H54 (cell line): Measurements from ENCODE around the gene LAMB1.
"Not testable (repeated sequence)": the region's sequence is repeated elsewhere in the genome, so short reads cannot be mapped to it uniquely, and the experiment has no call there.

ENCODE experiments used
- DNase-seq: peaks from one replicate; pipeline ENCODE4 v3.0.0; 2011; ENCODE audit warnings: low spot score, mixed read lengths; ENCODE audit not compliant: insufficient read length
- FAIRE-seq: peaks from 3 replicates; lab custom pipeline; 2011; peaks lifted over from hg19 to GRCh38; lab: Jason Lieb, UNC
- POLR2A ChIP-seq: IDR thresholded peaks from 2 replicates; pipeline ENCODE4 v1.6.1; 2011; ENCODE audit warnings: low read depth, mild to moderate bottlenecking, low read length

Gene LAMB1

GRCh38 chr7:108002726-108003598 is at the start of gene LAMB1:
Gene LAMB1, minus strand, starts transcription at chr7:108003161. Its CDS starts 276 bp downstream, at chr7:108002885.
- peak; percentile 84 for TF ChIP-seq POLR2A
- no peak for FAIRE-seq
- DNase-seq, result peak; percentile 70

GRCh38 chr7:108051454-108051853 is 48.5 kb upstream of the LAMB1 start:
- FAIRE-seq, result no peak
- no peak for TF ChIP-seq POLR2A
- DNase-seq, result no peak

- FAIRE-seq, result no peak
- DNase-seq, result no peak
- no peak for TF ChIP-seq POLR2A
Measured at GRCh38 chr7:108049962-108050361, 47.0 kb upstream of the LAMB1 start.

GRCh38 chr7:108048422-108048821 is 45.5 kb upstream of the LAMB1 start:
- no peak for DNase-seq
- TF ChIP-seq POLR2A, result no peak
- FAIRE-seq, result no peak

GRCh38 chr7:108046952-108047506 is 44.1 kb upstream of the LAMB1 start:
- no peak for TF ChIP-seq POLR2A
- no peak for DNase-seq
- FAIRE-seq, result no peak

DNA sequence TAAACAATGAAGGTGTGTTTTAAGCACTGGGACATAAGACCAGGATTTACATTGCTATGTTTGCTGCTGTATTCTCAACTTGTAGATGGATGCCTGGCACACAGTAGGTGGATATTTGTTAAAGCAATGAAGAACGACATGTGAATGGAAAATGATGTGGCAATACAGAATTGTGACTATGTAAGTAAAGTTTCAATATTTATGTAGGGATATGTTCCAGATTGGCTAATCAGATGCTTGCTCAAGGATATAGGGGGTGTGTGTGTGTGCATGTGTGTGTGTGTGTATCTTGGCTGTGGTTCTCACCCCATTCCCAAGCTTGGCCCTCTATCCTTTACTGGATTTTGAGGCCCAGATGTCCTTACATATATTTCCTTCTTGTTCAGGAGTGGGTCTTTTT is 42.7 kb upstream of the LAMB1 start:
- no peak for TF ChIP-seq POLR2A
- no peak for FAIRE-seq

DNA sequence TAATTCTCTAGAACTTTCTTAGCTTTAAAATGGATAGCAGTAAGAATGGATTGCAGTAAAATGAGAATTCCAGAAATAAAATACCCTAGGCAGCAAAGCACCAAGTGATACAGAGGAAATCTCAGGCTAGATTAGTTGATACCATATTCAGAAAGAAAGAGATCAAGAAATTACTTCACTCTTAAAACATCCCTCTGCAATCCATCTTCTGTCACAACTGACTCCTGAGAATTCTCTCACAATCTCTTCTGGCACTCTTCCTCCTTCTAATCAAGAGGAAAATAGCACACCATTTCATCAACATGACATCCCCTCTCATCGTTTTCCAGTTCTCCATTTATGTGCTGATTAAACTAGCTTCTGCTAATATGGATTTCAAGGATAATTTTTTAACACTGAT is 42.2 kb upstream of the LAMB1 start:
- peak; percentile 67 for FAIRE-seq
- TF ChIP-seq POLR2A, result no peak
- DNase-seq, result no peak

More for the DNA sequence above, 42.7 kb upstream of the LAMB1 start:
- no peak for DNase-seq

DNA sequence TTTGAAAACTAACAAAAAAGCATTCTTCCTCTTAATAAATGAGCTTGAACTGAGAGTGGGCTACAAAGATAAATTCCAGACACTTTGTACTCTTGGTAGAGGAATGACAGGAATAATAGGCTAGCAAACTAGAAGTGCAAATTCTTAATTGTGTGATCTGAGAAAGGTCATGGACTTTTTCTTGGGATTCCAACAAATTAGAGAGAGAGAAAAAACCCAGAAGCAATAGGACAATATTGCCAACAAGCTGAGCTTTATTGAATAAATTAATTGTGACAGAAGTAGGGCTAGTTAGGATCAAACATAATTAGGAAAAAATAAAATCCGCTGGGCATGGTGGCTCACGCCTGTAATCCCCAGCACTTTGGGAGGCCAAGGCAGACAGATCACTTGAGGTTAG is 41.4 kb upstream of the LAMB1 start:
- FAIRE-seq, result no peak
- DNase-seq, result no peak
- no peak for TF ChIP-seq POLR2A

DNA sequence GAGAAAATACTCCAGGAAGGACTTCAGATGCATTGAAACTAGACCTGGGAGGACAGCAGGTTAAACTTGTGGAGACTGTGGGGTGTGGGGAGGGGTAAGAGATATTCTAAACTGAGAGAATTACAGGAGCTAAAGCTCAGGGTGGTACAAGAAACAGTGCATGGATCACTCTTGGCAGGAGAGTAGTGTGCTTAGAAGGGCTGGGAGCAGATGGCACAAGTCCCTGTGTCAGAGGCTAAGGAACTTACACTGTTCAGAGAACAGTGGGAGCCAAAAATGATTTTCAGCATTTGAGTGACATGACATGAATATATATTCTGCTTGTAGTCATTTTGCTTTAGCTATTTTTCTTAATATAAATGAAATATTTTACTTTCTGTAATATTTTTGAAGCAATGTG is 36.0 kb upstream of the LAMB1 start:
- no peak for FAIRE-seq
- TF ChIP-seq POLR2A, result no peak
- no peak for DNase-seq

- TF ChIP-seq POLR2A, result no peak
- FAIRE-seq, result no peak
- no peak for DNase-seq
Measured at GRCh38 chr7:108037741-108038140, 34.8 kb upstream of the LAMB1 start.

DNA sequence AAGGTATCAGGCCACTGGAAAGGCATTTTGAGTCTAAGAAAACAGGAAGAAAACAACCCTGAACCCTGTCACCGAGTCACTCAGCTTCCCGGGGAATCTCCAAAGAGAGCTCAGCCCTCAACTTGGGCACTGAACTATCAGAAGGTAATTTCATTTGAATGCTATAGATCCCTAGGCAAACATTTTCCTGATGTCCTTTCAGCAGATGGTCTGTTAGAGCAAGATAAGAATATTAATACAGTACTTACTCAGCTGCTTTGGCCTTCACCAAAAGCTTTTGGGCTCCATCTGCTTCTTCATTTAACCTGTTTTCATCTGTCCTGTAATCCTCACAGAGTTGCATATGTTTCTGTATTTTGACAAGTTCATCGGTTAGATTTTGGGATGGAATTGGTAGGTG is 34.2 kb upstream of the LAMB1 start:
- no peak for TF ChIP-seq POLR2A
- FAIRE-seq, result no peak
- no peak for DNase-seq

DNA sequence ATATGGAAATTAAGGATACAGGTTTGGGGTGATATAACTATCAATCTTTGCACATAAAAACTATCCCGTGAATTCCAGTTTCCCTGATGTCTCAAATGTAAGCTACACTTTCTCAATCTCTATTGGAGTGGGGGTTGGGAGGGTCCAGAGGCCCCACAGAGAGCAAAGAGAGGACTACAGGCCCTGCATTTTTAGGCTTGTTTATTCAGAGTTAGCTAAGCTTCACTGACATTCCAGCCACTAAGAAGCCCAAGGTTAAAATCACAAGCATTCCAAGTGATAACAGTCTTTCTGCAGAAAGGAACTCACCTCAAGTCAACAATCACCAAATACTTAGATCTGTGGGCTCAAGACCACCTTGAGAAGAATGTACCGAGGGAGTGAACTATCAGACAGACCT is 31.6 kb upstream of the LAMB1 start:
- DNase-seq (no peak), FAIRE-seq (no peak)
- no peak for TF ChIP-seq POLR2A

DNA sequence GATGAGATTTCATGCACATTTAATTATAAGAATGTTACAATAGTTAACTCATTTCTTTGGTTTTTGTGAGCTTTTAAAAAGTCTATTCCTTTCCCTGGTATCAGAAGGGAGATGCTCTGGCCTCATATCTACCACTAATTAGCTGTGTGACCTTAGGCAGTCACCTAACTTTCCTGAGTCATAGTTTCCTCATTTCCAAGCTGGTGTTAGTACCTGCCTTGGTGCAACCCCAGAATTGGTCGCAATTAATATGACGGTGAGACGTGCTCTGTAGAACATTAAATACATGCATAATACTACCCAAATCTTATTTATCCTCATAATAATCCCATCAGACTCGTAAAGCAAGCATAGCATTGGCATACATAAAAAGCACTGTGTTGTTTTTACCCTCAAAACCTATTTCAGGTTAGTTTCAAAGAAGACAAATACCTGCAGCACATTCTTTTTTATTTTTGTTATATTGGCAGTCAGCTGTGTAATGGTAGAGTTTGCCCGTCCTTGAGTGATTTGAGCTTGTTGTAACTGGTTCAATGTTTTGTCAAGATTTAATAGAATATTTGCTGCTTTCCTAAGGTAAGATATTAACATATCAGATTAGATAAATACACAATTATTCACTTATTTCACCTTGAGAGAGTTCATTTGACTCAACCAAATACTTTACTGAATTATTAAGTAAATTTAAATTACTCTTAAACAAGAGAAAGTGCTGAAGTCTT is 31.0 kb upstream of the LAMB1 start:
- FAIRE-seq (no peak), DNase-seq (no peak)
- no peak for TF ChIP-seq POLR2A

DNA sequence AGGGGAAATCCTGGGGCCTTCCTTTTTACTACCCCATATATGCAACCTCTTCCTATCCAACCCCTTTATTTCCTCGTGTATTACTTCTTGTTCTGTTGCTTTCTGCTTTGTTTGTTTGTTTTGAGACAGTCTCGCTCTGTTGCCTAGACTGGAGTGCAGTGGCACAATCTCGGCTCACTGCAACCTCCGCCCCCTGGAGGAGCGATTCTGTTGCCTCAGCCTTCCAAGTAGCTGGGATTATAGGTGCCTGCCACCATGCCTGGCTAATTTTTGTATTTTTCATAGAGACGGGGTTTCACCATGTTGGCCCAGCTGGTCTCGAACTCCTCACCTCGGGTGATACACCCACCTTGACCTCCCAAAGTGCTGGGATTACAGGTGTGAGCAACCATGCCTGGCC is 30.3 kb upstream of the LAMB1 start:
- FAIRE-seq, DNase-seq: not testable (repeated sequence)
